A549 (cell line): ENCODE results near the gene IL1R1. TPM values are rescaled to one million over a fixed set of nuclear protein-coding genes. Genes with fewer than 3 reads are reported as not detected.
A peak's percentile ranks its signal among the peaks of the same experiment; 100 is the strongest.

ENCODE experiments used
- ATAC-seq, 2 experiments: fragments of 200-7000 bp in 1 of 2; fragments of >200 bp in 1 of 2; cut with Nextera tagmentation in 1 of 2; cut with Tn5 transposase in 1 of 2; 3 replicates each; pipeline versions ENCODE4 v1.8.0 to v1.9.1; 2018 to 2020; ENCODE audit warnings: mild to moderate bottlenecking in 1 of 2, moderate library complexity in 1 of 2
- CTCF ChIA-PET: fragments of 300-600 bp; sonication (Branson Sonifier 250); formaldehyde crosslinking; extraction: SDS; loops from one replicate; lab custom pipeline; 2021; ENCODE audit warnings: antibody characterized with exemption, inconsistent platforms; lab: Yijun Ruan, JAX
- POLR2A ChIA-PET: fragments of 350-600 bp; formaldehyde crosslinking; extraction: SDS; loops from one replicate; lab custom pipeline; 2021; ENCODE audit warnings: antibody characterized with exemption, inconsistent platforms; lab: Yijun Ruan, JAX
- DNase-seq, 2 experiments: peaks; one replicate each; pipeline versions ENCODE4 v3.0.0 to v3.0.0-alpha.2; 2011 to 2016; ENCODE audit warnings: low read depth in 1 of 2, low spot score in 1 of 2
- FAIRE-seq: peaks from 2 replicates; lab custom pipeline; 2011; peaks lifted over from hg19 to GRCh38; lab: Jason Lieb, UNC
- H3K27ac ChIP-seq, 2 experiments: fragments of >200 bp; sonication (Bioruptor Twin); formaldehyde crosslinking; 3 replicates each; pipeline ENCODE4 v1.5.1; 2016 to 2017
- H3K4me1 ChIP-seq: fragments of >200 bp; sonication (Bioruptor Twin); formaldehyde crosslinking; 3 replicates; pipeline ENCODE4 v1.6.1; 2016
- H3K4me2 ChIP-seq: fragments of >200 bp; sonication (Bioruptor Twin); formaldehyde crosslinking; 3 replicates; pipeline ENCODE4 v1.6.1; 2016
- H3K4me3 ChIP-seq: fragments of >200 bp; sonication (Bioruptor Twin); formaldehyde crosslinking; 3 replicates; pipeline ENCODE4 v1.5.1; 2016
- H3K9me3 ChIP-seq: fragments of >200 bp; sonication (Bioruptor Twin); formaldehyde crosslinking; 3 replicates; pipeline ENCODE4 v1.6.1; 2016
- CBX2 ChIP-seq: fragments of 200-600 bp; sonication (generic); IDR thresholded peaks from 2 replicates; pipeline ENCODE4 v1.6.1; 2016; ENCODE audit warnings: low read depth, mild to moderate bottlenecking, borderline replicate concordance
- CBX8 ChIP-seq: fragments of 200-600 bp; sonication (generic); IDR thresholded peaks from 2 replicates; pipeline ENCODE4 v1.6.1; 2016
- CHD4 ChIP-seq: fragments of 200-600 bp; sonication (generic); IDR thresholded peaks from 2 replicates; pipeline ENCODE4 v1.6.1; 2016; ENCODE audit warnings: antibody characterized with exemption, mild to moderate bottlenecking, borderline replicate concordance
- CTCF ChIP-seq: fragments of >200 bp; sonication (Bioruptor Twin); formaldehyde crosslinking; IDR thresholded peaks from 3 replicates; pipeline ENCODE4 v1.5.1; 2016
- ESRRA ChIP-seq: fragments of 150-350 bp; IDR thresholded peaks from 2 replicates; pipeline ENCODE4 v1.6.1; 2014; ENCODE audit warnings: mild to moderate bottlenecking, low read length, borderline replicate concordance
- FOSB ChIP-seq: fragments of 250-450 bp; sonication (Bioruptor Pico); IDR thresholded peaks from 2 replicates; pipeline ENCODE4 v1.5.0; 2020; ENCODE audit warnings: mild to moderate bottlenecking, moderate library complexity
- FOSL2 ChIP-seq, 2 experiments: fragments of 450-650 bp in 1 of 2; fragments of >200 bp in 1 of 2; sonication (Bioruptor Twin) in 1 of 2; formaldehyde crosslinking; IDR thresholded peaks; 2 replicates each; pipeline versions ENCODE4 v1.5.0 to v1.6.1; 2016 to 2020; ENCODE audit warnings: mild to moderate bottlenecking in 1 of 2, moderate library complexity in 1 of 2
- FOXS1 ChIP-seq: fragments of 250-450 bp; sonication (Bioruptor Pico); IDR thresholded peaks from 2 replicates; pipeline ENCODE4 v1.5.0; 2020; ENCODE audit warnings: mild to moderate bottlenecking, moderate library complexity
- GATA3 ChIP-seq: IDR thresholded peaks from 2 replicates; pipeline ENCODE4 v1.6.1; 2012; ENCODE audit warnings: borderline replicate concordance
- HEYL ChIP-seq: fragments of 250-450 bp; sonication (Bioruptor Pico); IDR thresholded peaks from 2 replicates; pipeline ENCODE4 v1.8.0; 2021; ENCODE audit warnings: mild to moderate bottlenecking, moderate library complexity
- HOXA7 ChIP-seq: fragments of 250-450 bp; sonication (Bioruptor Pico); IDR thresholded peaks from 2 replicates; pipeline ENCODE4 v1.5.0; 2020; ENCODE audit warnings: mild to moderate bottlenecking, moderate library complexity
- HOXB5 ChIP-seq: fragments of 250-450 bp; sonication (Bioruptor Pico); IDR thresholded peaks from 2 replicates; pipeline ENCODE4 v1.5.0; 2020; ENCODE audit warnings: mild to moderate bottlenecking, moderate library complexity
- JUN ChIP-seq, 2 experiments: fragments of >200 bp; sonication (Bioruptor Twin); formaldehyde crosslinking; IDR thresholded peaks; 2 replicates in 1 of 2; 3 replicates in 1 of 2; pipeline ENCODE4 v1.6.1; 2016 to 2017
- JUNB ChIP-seq: fragments of >200 bp; sonication (Bioruptor Twin); formaldehyde crosslinking; IDR thresholded peaks from 2 replicates; pipeline ENCODE4 v1.6.1; 2016
- KDM5A ChIP-seq: fragments of 200-600 bp; sonication (generic); IDR thresholded peaks from 2 replicates; pipeline ENCODE4 v1.6.1; 2016; ENCODE audit warnings: antibody characterized with exemption, mild to moderate bottlenecking
- MAFK ChIP-seq: fragments of 450-650 bp; IDR thresholded peaks from 2 replicates; pipeline ENCODE4 v1.6.1; 2014; ENCODE audit not compliant: partially characterized antibody
- MAZ ChIP-seq: fragments of 150-350 bp; IDR thresholded peaks from 2 replicates; pipeline ENCODE4 v1.6.1; 2014; ENCODE audit warnings: antibody characterized with exemption, low read depth, low read length, borderline replicate concordance
- PHF8 ChIP-seq: fragments of 200-600 bp; sonication (generic); IDR thresholded peaks from 2 replicates; pipeline ENCODE4 v1.6.1; 2016; ENCODE audit warnings: low read depth, mild to moderate bottlenecking, antibody characterized with exemption, moderate library complexity, borderline replicate concordance
- POLR2AphosphoS2 ChIP-seq: conservative IDR thresholded peaks from 2 replicates; pipeline ENCODE4 v1.6.1; 2012; ENCODE audit warnings: low read length, improper control_type of control experiment, inconsistent platforms
- RAD21 ChIP-seq, 2 experiments: fragments of >200 bp in 1 of 2; sonication (Bioruptor Twin) in 1 of 2; formaldehyde crosslinking in 1 of 2; IDR thresholded peaks in 1 of 2; conservative IDR thresholded peaks in 1 of 2; 2 replicates in 1 of 2; 3 replicates in 1 of 2; pipeline ENCODE4 v1.6.1; 2012 to 2018; ENCODE audit warnings: inconsistent platforms in 1 of 2
- RARB ChIP-seq: fragments of 250-450 bp; sonication (Bioruptor Pico); IDR thresholded peaks from 2 replicates; pipeline ENCODE4 v1.8.0; 2021; ENCODE audit warnings: mild to moderate bottlenecking, moderate library complexity
- RCOR1 ChIP-seq: fragments of 150-350 bp; IDR thresholded peaks from 2 replicates; pipeline ENCODE4 v1.6.1; 2014; ENCODE audit warnings: antibody characterized with exemption, low read length, low read depth
- RFX5 ChIP-seq: fragments of 450-650 bp; IDR thresholded peaks from 2 replicates; pipeline ENCODE4 v1.7.1; 2014; ENCODE audit warnings: antibody characterized with exemption, mild to moderate bottlenecking, moderate library complexity
- SMC3 ChIP-seq: fragments of >200 bp; sonication (Bioruptor Twin); formaldehyde crosslinking; IDR thresholded peaks from 3 replicates; pipeline ENCODE4 v1.6.1; 2018; ENCODE audit warnings: inconsistent platforms
- TFCP2L1 ChIP-seq: fragments of 250-450 bp; sonication (Bioruptor Pico); IDR thresholded peaks from 2 replicates; pipeline ENCODE4 v1.5.0; 2021; ENCODE audit warnings: mild to moderate bottlenecking
- TP53 ChIP-seq: fragments of 250-450 bp; sonication (Bioruptor Pico); IDR thresholded peaks from 2 replicates; pipeline ENCODE4 v1.5.0; 2021; ENCODE audit warnings: mild to moderate bottlenecking, moderate library complexity
- USF2 ChIP-seq: fragments of 450-650 bp; IDR thresholded peaks from 2 replicates; pipeline ENCODE4 v1.6.1; 2014; ENCODE audit warnings: antibody characterized with exemption
- ZNF302 ChIP-seq: fragments of 250-450 bp; sonication (Bioruptor Pico); IDR thresholded peaks from 2 replicates; pipeline ENCODE4 v1.9.0; 2021; ENCODE audit warnings: inconsistent platforms, mild to moderate bottlenecking, moderate library complexity
- WGBS: methylation state at CpG from one replicate; pipeline ENCODE4 v1.1.6; 2017; ENCODE audit errors: missing lambda C conversion rate; 5-methylcytosine and 5-hydroxymethylcytosine counted together
- polyA plus RNA-seq, 4 experiments: library from polyadenylated mRNA; depleted of rRNA in 3 of 4; stranded (reverse); fragments of >200 nt; fragmentation: RNase III in 1 of 4; extraction: RNeasy Plus Mini Kit Qiagen cat#74134 plus additional on column Dnase treatment in 1 of 4; gene quantifications; 2 replicates in 3 of 4; 3 replicates in 1 of 4; pipeline ENCODE4 v1.2.3, GENCODE V29; 2011 to 2017
- TF ChIP-seq, protein P1 (sequence below): fragments of 150-350 bp; IDR thresholded peaks from 2 replicates; pipeline ENCODE4 v1.6.1; 2014; ENCODE audit warnings: low read depth, mild to moderate bottlenecking, low read length
- TF ChIP-seq, protein P2 (sequence below): IDR thresholded peaks from 2 replicates; pipeline ENCODE4 v1.6.1; 2012; ENCODE audit warnings: low read depth, borderline replicate concordance

The IL1R1 gene
- polyA plus RNA-seq, 2 of the 4 experiments (the other 2 are of a cell fraction): 32.5 to 34.7 TPM

- TF ChIP-seq PHF8 (no peak), RCOR1 (no peak), MAFK (no peak), FOSL2 (IDR thresholded peaks at IDR 0.05) (0 out of 2 replicates have a peak, but pooled peaks have one; percentile 41), FOSL2 (CRISPR knock-in tag; IDR thresholded peaks at IDR 0.05) (peak; percentile 60)
- TF ChIP-seq, protein P1, sequence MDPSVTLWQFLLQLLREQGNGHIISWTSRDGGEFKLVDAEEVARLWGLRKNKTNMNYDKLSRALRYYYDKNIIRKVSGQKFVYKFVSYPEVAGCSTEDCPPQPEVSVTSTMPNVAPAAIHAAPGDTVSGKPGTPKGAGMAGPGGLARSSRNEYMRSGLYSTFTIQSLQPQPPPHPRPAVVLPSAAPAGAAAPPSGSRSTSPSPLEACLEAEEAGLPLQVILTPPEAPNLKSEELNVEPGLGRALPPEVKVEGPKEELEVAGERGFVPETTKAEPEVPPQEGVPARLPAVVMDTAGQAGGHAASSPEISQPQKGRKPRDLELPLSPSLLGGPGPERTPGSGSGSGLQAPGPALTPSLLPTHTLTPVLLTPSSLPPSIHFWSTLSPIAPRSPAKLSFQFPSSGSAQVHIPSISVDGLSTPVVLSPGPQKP: no peak
- TF ChIP-seq, protein P2, sequence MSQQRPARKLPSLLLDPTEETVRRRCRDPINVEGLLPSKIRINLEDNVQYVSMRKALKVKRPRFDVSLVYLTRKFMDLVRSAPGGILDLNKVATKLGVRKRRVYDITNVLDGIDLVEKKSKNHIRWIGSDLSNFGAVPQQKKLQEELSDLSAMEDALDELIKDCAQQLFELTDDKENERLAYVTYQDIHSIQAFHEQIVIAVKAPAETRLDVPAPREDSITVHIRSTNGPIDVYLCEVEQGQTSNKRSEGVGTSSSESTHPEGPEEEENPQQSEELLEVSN: no peak
These were observed 34.8 kb upstream of the IL1R1 start (continued) for GRCh38 chr2:102107741-102108070.

GRCh38 chr2:102109016-102109415 lies 33.5 kb upstream of the IL1R1 start:
- FAIRE-seq: no peak
- Histone ChIP-seq H3K4me3 (no peak overlapping the region), H3K9me3 (no peaks in the 10 kb centered on the region), H3K27ac (peak overlapping the region; percentile 96 to 97), H3K4me1 (peaks cover 61% of the 10 kb centered on the region), H3K4me2 (peak overlapping the region; percentile 74)
- WGBS: 80% methylated on average over 5 of the region's 5 CpGs
- no peak for TF ChIP-seq USF2
- no peak for TF ChIP-seq TP53 (CRISPR knock-in tag)
- TF ChIP-seq, protein P2: no peak
- TF ChIP-seq JUNB: no peak
- no peak for TF ChIP-seq CBX2
- TF ChIP-seq ESRRA: no peak
- TF ChIP-seq RAD21 (conservative IDR thresholded peaks at IDR 0.05 in 1 of 2, IDR thresholded peaks at IDR 0.05 in 1 of 2): no peak
- TF ChIP-seq RARB (CRISPR knock-in tag): no peak
- TF ChIP-seq CHD4: no peak
- TF ChIP-seq ZNF302: no peak
- no peak for TF ChIP-seq CBX8
- no peak for TF ChIP-seq MAZ
- TF ChIP-seq HOXB5 (CRISPR knock-in tag): no peak
- TF ChIP-seq TFCP2L1: no peak
- no peak for TF ChIP-seq GATA3
- no peak for TF ChIP-seq SMC3
- ChIA-PET POLR2A (interaction anchor here (0.7 to 1.7 kb wide), 3 partner anchors 8 to 36 kb away, joined by 3 to 9 read pairs (median 3); partner anchors contain the start of gene IL1R1), CTCF (interaction anchor here (0.9 to 4.3 kb wide), 6 partner anchors 16 to 134 kb away, joined by 3 to 17 read pairs (median 4); no protein-coding TSS in a partner anchor)
- no peak for DNase-seq
- ATAC-seq: no peak

- 85% methylated on average over 5 of the region's 5 CpGs for WGBS
- POLR2A ChIA-PET: no interaction called here
- TF ChIP-seq HEYL (CRISPR knock-in tag) (no peak), KDM5A (no peak), MAFK (no peak), FOXS1 (CRISPR knock-in tag) (no peak), GATA3 (no peak), POLR2AphosphoS2 (no peak), JUN (IDR thresholded peaks at IDR 0.05) (no peak), HOXB5 (CRISPR knock-in tag) (no peak), HOXA7 (CRISPR knock-in tag) (no peak), FOSB (no peak), CTCF (no peak), RFX5 (no peak), JUNB (no peak), RARB (CRISPR knock-in tag) (no peak)
- TF ChIP-seq, protein P2: no peak
These were observed 32.4 kb upstream of the IL1R1 start for GRCh38 chr2:102110171-102110570.

More at GRCh38 chr2:102110171-102110570, 32.4 kb upstream of the IL1R1 start:
- DNase-seq: no peak
- peaks cover 69% of the 10 kb centered on the region for H3K4me1 ChIP-seq
- H3K4me3 ChIP-seq: no peak overlapping the region
- CTCF ChIA-PET: interaction anchor here (0.5 to 4.3 kb wide), 3 partner anchors 15 to 90 kb away, joined by 3 to 17 read pairs (median 4); no protein-coding TSS in a partner anchor
- FAIRE-seq: no peak
- no peak for ATAC-seq
- peak overlapping the region; percentile 74; the same call in 2 of the 3 replicates for H3K4me2 ChIP-seq
- no peaks in the 10 kb centered on the region for H3K9me3 ChIP-seq
- peak overlapping the region; percentile 96 to 97; a peak in 5 of 6 replicates for H3K27ac ChIP-seq
